Natural killer cell (primary cell): ENCODE data around the gene EFCAB10. TPM values are rescaled to one million over a fixed set of nuclear protein-coding genes. Genes with fewer than 3 reads are reported as not detected.
A peak's percentile ranks its signal among the peaks of the same experiment; 100 is the strongest.
"Not testable (repeated sequence)": the region's sequence is repeated elsewhere in the genome, so short reads cannot be mapped to it uniquely, and the experiment has no call there.

ENCODE experiments used
- ATAC-seq, 3 donors: fragments of 150-1000 bp in 2 of 3; fragments of 200-7000 bp in 1 of 3; cut with Tn5 transposase; 1 replicate in 1 of 3; 2 replicates in 2 of 3; pipeline ENCODE4 v1.10.0; 2021; ENCODE audit warnings: mild to moderate bottlenecking in 2 of 3, moderate library complexity in 2 of 3
- DNase-seq, 2 donors: peaks; one replicate each; pipeline versions ENCODE4 v3.0.0 to v3.0.0-alpha.2; 2013 to 2021; ENCODE audit warnings: mixed read lengths in 1 of 2
- H3K27ac ChIP-seq: one replicate; pipeline ENCODE4 v1.5.1; 2013; ENCODE audit warnings: mild to moderate bottlenecking, low read length
- H3K27me3 ChIP-seq: one replicate; pipeline ENCODE4 v1.6.1; 2013; ENCODE audit warnings: low read length; ENCODE audit not compliant: control insufficient read depth, insufficient read depth
- H3K36me3 ChIP-seq: one replicate; pipeline ENCODE4 v1.6.1; 2013; ENCODE audit warnings: low read length; ENCODE audit not compliant: control insufficient read depth, insufficient read depth
- H3K4me1 ChIP-seq: one replicate; pipeline ENCODE4 v1.6.1; 2013; ENCODE audit warnings: low read length; ENCODE audit not compliant: control insufficient read depth, insufficient read depth
- H3K4me3 ChIP-seq: one replicate; pipeline ENCODE4 v1.5.1; 2013; ENCODE audit warnings: low read length
- H3K9me3 ChIP-seq: one replicate; pipeline ENCODE4 v1.6.1; 2013; ENCODE audit warnings: low read length; ENCODE audit not compliant: control insufficient read depth, insufficient read depth
- H3K27ac Mint-ChIP-seq, 2 donors: one replicate each; pipeline ENCODE4 v1.8.0; 2022; ENCODE audit warnings: mild to moderate bottlenecking in 2 of 2, mixed read lengths in 2 of 2, moderate library complexity in 1 of 2
- H3K27me3 Mint-ChIP-seq, 2 donors: one replicate each; pipeline ENCODE4 v1.8.0; 2022; ENCODE audit warnings: low read depth in 2 of 2, mixed read lengths in 2 of 2
- H3K36me3 Mint-ChIP-seq: one replicate; pipeline ENCODE4 v1.8.0; 2022; ENCODE audit warnings: mixed read lengths
- H3K4me1 Mint-ChIP-seq, 2 donors: one replicate each; pipeline ENCODE4 v1.8.0; 2022; ENCODE audit warnings: mixed read lengths in 2 of 2
- H3K4me3 Mint-ChIP-seq: one replicate; pipeline ENCODE4 v1.8.0; 2022; ENCODE audit warnings: mild to moderate bottlenecking, moderate library complexity, mixed read lengths
- H3K9me3 Mint-ChIP-seq, 2 donors: one replicate each; pipeline ENCODE4 v1.8.0; 2022; ENCODE audit warnings: mixed read lengths in 2 of 2
- WGBS: methylation state at CpG from one replicate; pipeline ENCODE4 v1.1.7; 2013; ENCODE audit warnings: missing lambda C conversion rate; ENCODE audit not compliant: insufficient coverage; 5-methylcytosine and 5-hydroxymethylcytosine counted together
- intact Hi-C: fragments of 100-400 bp; cut with micrococcal nuclease; formaldehyde crosslinking; loops from one replicate; pipeline ENCODE4 v1.14.2; 2022
- total RNA-seq, 4 donors: library from RNA; stranded (reverse); fragments of 120-200 nt in 1 of 4; gene quantifications; one replicate each; pipeline versions ENCODE4 v1.2.3 to v1.2.4, GENCODE V29; 2013 to 2022
- TF ChIP-seq, protein P1 (sequence below): fragments of 200-600 bp; IDR thresholded peaks from one replicate; pipeline ENCODE4 v1.8.0; 2022; ENCODE audit warnings: antibody characterized with exemption

Gene EFCAB10
- total RNA-seq, 3 donors from 2014 or later (not counting 1 experiment from before 2014, with no cell fraction given) = 0.43 to 1.9 TPM; not detected in 1

DNA sequence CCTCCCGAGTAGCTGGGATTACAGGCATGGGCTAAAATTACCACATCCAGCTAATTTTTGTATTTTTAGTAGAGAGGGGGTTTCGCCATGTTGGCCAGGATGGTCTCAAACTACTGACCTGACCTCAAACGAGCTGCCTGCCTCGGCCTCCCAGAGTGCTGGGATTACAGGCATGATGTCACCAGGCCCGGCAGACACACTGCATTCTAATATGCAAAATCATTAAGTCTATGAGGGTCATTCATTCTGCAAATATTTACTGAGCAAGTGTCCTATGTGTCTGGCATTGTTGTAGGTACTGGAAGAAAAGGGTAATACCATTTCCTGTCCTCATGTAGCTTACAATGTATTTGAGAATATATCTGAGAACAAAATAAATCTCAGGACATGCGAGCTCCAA, 61.9 kb downstream of the EFCAB10 start:
- Histone ChIP-seq H3K27me3 (no peaks in the 10 kb centered on the region), H3K27ac (no peak overlapping the region), H3K9me3 (no peaks in the 10 kb centered on the region), H3K4me1 (peaks cover 16% of the 10 kb centered on the region), H3K4me3 (no peak overlapping the region), H3K36me3 (no peaks in the 10 kb centered on the region)
- intact Hi-C loops = no loop called here
- H3K27ac Mint-ChIP-seq = no peak overlapping the region
- DNase-seq = no peak
- ATAC-seq = no peak
- no peaks in the 10 kb centered on the region for H3K36me3 Mint-ChIP-seq
- no peaks in the 10 kb centered on the region for H3K9me3 Mint-ChIP-seq
- TF ChIP-seq, protein P1, sequence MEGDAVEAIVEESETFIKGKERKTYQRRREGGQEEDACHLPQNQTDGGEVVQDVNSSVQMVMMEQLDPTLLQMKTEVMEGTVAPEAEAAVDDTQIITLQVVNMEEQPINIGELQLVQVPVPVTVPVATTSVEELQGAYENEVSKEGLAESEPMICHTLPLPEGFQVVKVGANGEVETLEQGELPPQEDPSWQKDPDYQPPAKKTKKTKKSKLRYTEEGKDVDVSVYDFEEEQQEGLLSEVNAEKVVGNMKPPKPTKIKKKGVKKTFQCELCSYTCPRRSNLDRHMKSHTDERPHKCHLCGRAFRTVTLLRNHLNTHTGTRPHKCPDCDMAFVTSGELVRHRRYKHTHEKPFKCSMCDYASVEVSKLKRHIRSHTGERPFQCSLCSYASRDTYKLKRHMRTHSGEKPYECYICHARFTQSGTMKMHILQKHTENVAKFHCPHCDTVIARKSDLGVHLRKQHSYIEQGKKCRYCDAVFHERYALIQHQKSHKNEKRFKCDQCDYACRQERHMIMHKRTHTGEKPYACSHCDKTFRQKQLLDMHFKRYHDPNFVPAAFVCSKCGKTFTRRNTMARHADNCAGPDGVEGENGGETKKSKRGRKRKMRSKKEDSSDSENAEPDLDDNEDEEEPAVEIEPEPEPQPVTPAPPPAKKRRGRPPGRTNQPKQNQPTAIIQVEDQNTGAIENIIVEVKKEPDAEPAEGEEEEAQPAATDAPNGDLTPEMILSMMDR = no peak
- H3K4me3 Mint-ChIP-seq = peak overlapping the region; percentile 36
- H3K27me3 Mint-ChIP-seq = no peaks in the 10 kb centered on the region
- H3K4me1 Mint-ChIP-seq = peaks cover 5 to 17% of the 10 kb centered on the region in 2 donors
- WGBS = 94% methylated on average over 6 of the region's 6 CpGs

DNA sequence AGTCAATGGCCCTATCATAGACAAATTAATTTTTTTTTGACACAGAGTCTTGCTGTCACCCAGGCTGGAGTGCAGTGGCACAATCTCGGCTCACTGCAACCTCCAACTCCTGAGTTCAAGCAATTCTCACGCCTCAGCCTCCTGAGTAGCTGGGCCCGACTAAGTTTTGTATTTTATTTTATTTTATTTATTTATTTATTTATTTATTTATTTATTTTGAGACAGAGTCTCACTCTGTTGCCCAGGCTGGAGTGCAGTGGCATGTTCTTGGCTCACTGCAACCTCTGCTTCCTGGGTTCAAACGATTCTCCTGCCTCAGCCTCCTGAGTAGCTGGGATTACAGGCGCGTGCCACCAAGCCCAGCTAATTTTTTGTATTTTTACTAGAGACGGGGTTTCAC, 65.7 kb downstream of the EFCAB10 start:
- H3K27ac ChIP-seq, H3K36me3 Mint-ChIP-seq, H3K36me3 ChIP-seq, ATAC-seq, H3K4me1 ChIP-seq, H3K9me3 ChIP-seq, H3K4me1 Mint-ChIP-seq, H3K4me3 ChIP-seq, H3K27ac Mint-ChIP-seq, H3K4me3 Mint-ChIP-seq, DNase-seq, intact Hi-C loops, H3K9me3 Mint-ChIP-seq, H3K27me3 Mint-ChIP-seq, H3K27me3 ChIP-seq: not testable (repeated sequence)
- 98% methylated on average over 5 of the region's 7 CpGs for WGBS

Other genes starting within 250 kb of the EFCAB10 start
- 100 to 1,000 TPM; 103 to 121 (median 108) TPM for gene SRPK2, start 192.6 kb downstream of the EFCAB10 start, total RNA-seq
- 1 to 10 TPM; 2.2 to 3.5 (median 3.4) TPM for gene PUS7, start 59.2 kb downstream of the EFCAB10 start, total RNA-seq
- gene RINT1, start 49.3 kb downstream of the EFCAB10 start, total RNA-seq = 10 to 100 TPM; 35.1 to 37.3 (median 37.0) TPM